Measurements from ENCODE around the gene ZNF493.

Gene ZNF493

DNA sequence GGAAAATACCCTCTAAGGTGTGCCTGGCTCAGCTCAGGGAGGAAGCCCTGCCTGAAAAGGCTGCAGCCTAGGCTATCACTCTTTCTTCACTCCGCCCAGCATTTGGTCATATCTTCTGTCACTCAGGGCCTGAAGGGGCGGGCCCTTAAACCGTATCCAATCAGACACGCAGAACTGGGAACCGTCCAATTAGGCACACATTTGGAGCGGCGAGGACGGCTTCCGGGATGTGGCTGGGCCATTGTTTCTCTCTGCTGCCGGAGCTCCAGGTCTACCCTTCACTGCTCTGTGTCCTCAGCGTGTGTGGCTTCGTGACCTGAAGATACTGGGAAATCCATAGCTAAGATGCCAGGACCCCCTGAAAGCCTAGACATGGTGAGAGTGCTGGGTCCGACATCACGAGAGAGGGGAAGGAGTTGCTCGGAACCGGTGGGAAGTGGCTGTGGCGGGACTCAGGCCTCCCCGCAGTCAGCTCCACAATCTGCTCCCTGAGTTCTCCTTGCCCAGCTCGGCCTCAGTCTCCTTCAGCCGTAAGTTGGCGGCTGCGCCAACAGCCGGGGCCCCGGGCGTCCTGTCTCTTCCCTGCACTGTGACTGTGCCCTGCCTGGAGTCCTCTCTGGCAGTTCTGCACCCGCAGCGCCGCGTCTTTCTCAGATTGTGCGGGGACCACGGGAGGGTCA, at the start of gene ZNF493:
TSS of gene ZNF493 (plus strand) at position 241 of the 680 bp plus-strand sequence. CDS start at position 346, 105 bp downstream.
- peak; percentile 89 for DNase-seq (ENCODE audit: low read depth)

DNA sequence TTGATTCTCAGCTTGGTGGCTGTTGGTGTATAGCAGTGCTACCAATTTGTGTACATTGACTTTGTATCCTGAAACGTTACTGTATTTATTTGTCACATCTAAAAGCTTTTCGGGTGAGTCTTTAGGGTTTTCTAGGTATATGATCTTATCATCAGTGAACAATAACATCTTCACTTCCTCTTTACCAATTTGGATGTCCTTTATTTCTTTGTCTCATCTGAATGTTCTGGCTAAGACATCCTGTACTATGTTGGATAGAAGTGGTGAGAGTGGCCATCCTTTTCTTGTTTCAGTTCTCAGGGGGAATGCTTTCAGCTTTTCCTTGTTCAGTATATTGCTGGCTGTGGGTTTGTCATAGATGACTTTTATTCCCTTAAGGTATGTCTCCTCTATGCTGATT, 44.1 kb upstream of the ZNF493 start:
- DNase-seq (ENCODE audit: low read depth), result no peak

DNA sequence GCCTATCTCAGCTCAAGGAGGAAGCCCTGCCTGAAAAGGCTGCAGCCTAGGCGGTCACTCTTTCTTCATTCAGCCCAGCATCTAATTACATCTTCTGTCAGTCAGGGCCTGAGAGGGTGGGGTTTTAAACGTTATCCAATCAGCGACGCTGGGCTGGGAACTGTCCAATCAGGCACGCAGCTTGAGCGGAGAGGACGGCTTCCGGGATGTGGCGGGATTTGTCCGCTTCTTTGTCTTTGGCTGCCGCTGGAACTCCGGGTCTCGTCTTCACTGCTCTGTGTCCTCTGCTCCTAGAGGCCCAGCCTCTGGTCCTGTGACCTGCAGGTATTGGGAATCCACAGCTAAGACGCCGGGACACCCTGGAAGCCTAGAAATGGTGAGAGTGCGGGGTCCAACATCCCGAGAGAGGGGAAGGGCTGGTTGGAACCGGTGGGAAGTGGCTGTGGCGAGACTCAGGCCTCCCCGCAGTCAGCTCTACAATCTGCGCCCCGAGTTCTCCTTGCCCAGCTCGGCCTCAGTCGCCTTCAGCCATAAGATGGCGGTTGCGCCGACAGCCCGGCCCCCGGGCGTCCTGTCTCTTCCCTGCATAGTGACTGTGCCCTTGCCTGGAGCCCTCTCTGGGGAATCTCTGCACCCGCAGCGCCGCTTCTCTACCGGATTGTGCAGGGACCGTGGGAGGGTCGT, 38.0 kb upstream of the ZNF493 start, which contains the start of gene ZNF738:
TSS of gene ZNF738 (plus strand) at position 233 of the 684 bp plus-strand sequence. CDS start at position 374, 141 bp downstream.
- DNase-seq (ENCODE audit: low read depth), result peak; percentile 78

DNA sequence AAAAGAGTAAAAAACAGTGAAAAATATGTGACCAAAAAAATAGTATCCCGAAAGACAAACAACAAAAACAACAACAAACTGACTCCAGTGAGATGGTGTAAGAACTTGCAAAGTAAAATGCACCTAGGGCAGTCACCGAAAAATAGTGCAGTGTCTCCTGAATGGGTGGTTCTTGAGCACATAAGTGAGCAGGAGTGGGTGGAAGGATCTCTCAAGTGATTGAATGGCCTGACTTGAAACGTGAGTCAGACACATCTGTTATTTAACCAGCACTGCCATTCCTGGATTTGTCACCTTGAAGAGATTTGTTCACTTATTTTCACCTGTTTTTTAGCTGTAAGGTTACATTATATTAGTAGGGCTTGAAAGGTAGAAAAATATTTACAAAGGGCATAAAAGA, 34.6 kb upstream of the ZNF493 start:
- DNase-seq (ENCODE audit: low read depth), result no peak

DNA sequence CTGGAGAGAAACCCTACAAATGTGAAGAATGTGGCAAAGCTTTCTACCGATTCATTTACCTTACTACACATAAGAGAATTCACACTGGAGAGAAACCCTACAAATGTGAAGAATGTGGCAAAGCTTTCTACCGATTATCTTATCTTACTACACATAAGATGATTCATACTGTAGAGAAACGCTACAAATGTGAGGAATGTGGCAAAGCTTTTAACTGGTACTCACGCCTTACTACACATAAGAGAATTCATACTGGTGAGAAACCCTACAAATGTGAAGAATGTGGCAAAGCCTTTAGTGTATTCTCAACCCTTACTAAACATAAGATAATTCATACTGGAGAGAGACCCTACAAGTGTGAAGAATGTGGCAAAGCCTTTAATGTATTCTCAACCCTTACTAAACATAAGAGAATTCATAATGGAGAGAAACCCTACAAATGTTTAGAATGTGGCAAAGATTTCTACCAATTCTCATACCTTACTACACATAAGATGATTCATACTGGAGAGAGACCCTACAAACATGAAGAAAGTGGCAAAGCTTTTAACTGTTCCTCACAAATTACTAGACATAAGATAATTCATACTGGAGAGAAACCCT, 12.9 kb upstream of the ZNF493 start:
- DNase-seq (ENCODE audit: low read depth), result no peak

DNA sequence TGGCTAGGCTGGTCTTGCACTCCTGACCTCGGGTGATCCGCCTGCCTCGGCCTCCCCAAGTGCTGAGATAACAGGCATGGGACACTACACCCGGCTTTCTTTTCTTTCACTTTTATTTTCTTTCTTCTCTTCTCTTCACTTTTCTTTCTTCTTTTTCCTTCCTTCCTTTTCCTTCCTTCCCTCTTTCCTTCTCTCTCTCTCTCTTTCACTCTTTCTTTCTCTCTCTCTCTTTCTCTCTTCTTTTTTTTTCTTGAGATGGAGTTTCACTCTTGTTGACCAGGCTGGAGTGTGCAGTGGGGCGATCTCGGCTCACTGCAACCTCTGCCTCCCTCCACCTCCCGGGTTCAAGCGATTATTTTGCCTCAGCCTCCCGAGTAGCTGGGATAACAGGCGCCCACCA, 812 bp upstream of the ZNF493 start:
- DNase-seq (ENCODE audit: low read depth), result no peak

DNA sequence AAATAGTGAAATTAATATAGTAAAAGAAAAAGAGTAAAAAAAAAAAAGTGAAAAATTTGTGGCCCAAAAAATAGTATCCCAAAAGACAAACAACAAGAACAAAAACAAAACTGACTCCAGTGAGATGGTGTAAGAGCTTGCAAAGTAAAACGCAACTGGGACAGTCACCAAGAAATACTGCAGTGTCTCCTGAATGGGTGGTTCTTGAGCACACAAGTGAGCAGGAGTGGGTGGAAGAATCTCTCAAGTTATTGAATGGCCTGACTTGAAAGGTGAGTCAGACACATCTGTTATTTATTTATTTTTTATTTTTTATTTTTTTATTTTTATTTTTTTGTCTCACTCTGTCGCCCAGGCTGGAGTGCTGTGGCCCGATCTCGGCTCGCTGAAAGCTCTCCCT, 1.9 kb downstream of the ZNF493 start:
- no peak for DNase-seq (ENCODE audit: low read depth)

DNA sequence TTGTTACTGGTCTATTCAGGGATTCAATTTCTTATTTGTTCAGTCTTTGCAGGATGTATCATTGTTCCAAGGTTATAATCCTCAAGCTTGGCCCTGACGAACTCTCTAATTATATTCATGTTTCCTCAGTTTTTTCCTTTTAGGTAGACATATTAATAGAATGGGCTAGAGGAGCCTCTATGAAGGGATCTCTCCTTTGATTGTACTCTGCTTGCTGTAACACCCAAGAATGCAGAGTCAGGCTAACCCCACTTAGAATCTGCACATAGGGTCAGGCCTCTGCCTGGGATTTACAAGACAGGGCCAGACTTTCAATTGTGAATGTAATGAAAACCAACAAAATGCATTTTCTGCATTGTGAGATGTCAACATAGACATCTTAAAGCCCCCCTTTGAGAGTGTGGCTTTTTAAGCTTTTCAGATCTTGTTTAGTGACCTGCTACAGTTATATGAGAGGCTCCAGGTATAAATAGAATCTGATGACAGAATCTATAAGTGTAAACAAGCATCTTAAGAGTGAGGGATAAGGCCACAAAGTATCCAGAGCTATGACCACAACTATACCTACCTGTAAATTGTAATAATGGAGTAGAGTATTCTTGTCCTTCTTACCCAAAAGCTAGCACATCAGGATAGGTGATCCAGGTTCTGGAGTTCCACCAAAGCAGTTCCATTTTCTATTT, 5.5 kb downstream of the ZNF493 start:
- no peak for DNase-seq (ENCODE audit: low read depth)

DNA sequence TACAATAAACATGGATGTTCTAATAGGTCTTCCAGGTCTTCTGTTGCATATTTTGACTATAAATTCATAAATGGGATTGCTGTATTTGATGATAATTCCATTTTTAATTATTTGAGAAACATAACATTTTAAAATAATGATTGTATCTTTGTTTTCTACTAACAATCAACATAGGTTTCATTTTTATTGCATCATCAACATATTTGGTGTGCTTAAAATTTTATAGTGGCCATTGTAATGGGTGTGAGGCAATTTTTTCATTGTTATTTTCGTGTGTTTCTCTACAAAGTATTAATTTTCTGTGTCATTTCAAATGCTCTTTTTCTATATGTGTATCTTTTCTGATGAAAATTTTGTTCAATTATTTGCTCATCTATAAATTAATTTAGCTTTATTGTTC, 13.2 kb downstream of the ZNF493 start:
- DNase-seq (ENCODE audit: low read depth), result no peak

DNA sequence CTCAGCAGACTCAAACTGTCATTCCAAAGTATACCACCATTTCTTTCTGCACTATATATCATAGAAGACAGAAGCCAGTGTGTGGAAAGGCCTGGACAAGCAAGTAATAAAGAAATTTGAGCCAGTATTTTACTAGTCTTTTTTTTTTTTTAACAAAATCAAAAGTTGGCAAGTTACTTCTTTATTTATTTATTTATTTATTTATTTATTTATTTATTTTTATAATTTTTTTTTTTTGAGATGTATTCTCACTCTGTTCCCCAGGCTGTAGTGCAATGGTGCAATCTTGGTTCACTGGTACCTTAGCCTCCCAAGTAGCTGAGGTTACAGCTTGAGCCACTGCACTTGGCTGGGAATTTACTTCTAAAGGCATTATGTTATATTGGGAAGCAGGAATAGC, 25.3 kb downstream of the ZNF493 start:
- no peak for DNase-seq (ENCODE audit: low read depth)

DNA sequence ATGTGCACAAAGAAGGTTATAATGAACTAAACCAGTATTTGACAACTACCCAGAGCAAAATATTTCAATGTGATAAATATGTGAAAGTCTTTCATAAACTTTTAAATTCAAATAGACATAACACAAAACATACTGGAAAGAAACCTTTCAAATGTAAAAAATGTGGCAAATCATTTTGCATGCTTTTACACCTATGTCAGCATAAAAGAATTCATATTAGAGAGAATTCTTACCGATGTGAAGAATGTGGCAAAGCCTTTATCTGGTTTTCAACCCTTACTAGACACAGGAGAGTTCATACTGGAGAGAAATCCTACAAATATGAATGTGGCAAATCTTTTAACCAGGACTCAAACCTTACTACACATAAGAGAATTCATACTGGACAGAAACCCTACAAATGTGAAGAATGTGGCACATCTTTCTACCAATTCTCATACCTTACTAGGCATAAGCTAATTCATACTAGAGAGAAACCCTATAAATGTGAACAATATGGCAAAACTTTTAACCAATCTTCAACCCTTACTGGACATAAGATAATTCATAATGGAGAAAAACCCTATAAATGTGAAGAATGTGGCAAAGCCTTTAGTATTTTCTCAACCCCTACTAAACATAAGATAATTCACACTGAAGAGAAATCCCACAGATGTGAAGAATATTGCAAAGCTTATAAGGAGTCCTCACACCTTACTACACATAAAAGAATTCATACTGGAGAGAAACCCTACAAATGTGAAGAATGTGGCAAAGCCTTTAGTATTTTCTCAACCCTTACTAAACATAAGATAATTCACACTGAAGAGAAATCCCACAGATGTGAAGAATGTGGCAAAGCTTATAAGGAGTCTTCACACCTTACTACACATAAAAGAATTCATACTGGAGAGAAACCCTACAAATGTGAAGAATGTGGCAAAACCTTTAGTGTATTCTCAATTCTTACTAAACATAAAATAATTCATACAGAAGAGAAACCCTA, 26.4 kb downstream of the ZNF493 start:
- DNase-seq (ENCODE audit: low read depth), result no peak

DNA sequence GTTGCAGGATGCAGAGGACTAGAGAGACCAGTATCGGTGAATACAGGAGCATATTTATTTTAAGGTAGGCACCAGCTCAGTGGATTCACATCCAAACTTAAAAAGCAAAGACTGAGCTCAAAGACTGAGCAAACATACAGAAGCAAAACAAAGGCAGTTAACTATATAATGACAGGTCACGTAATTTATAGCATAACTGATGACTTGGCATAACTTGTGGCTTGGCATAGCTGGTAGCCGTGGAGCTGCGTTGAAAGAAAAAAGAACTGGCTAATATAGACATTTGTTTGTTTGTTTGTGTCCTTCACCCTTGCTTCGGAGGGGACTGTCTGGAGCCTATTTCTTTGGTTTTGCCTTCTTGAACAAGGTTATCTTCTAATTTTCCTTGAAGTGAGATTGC, 33.7 kb downstream of the ZNF493 start:
- no peak for DNase-seq (ENCODE audit: low read depth)

DNA sequence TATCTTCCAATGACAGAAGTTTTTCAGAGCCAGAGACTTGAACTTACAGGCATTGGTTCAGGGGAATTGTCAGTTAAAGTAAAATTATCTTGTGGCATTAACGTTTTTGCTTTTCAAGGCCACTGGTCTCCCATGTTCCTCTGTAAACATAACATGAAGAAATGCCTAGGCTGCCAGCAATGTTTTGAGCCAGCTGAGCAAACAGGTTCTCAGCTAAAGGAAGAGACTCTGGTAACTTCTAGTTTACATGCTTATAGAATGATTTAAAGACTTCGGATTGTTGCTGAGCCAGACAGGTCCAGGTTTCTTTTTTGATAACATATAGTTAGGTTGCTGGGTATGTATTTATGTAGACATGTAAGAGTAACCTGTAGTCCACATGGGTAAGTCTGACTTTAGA, 35.7 kb downstream of the ZNF493 start:
- no peak for DNase-seq (ENCODE audit: low read depth)

DNA sequence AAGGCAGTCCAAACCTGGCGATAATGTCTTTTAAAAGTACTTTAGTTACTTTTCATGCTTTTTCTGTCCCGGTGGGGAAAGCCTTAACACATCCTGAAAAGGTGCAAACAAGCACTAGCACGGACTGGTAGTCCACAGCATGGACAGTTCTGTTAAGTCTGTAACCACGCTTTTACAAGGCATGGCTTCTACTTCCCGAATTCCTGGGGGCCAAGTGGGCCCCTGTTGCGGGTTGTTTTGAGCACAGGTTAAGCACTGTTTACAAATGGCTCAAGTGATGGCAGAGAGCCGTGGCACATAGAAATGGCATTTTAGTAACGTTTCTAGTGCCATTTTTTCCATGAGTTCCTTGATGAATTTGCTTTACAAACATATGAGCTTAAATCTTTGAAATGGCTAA, 37.6 kb downstream of the ZNF493 start:
- no peak for DNase-seq (ENCODE audit: low read depth)

DNA sequence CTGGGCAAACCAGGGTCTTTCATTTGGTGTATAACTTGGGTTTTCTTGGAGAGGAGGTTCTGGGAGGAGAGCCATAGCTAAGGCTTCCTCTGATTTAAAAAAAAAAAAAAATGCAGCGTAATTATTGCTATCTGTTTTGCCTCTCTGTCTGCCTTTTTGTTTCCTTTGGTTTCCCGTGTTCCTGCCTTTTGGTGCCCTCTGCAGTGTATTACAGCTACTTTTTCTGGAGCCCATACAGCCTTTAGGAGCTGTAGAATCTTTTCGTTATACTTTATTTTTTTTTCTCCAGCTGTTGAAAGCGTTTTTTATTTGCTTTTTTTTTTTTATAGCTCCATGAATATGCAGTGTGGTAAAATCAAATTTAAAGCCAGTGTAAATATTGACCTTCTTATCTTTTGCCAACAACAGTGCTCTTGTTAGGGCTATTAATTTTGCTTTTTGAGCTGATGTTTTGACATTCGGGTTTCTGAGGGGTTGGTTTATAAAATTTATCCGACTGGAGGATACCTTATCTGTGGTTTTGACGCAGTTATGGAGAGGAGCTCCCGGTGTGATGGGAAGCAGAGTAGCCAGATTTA, 38.1 kb downstream of the ZNF493 start:
- no peak for DNase-seq (ENCODE audit: low read depth)

DNA sequence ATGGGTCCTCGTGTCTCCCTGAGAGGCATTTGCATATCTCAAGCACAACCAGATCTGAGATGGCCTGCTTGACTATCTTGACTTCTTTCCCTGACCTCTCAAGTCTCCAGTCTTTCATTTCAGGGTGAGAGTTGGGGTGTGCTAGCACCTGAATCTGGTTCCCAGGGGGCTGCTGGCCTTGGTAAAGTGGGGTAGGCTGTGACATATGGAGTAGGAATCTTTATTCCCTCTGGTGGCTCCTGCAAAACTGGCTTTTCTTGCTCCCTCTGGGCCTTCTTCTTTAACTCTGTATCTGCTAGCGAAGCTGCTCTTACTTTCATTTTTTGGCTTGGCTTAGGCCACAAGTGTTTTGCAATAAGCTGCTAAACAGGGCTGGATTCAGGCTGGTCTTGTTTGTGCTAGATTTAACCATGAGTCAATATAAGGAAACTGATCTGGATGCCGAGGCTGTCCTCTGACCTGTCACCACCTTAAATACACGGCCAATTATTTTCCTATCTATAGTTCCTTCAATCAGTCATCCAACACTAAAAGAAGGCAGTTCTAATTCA, 42.3 kb downstream of the ZNF493 start:
- DNase-seq (ENCODE audit: low read depth), result no peak

DNA sequence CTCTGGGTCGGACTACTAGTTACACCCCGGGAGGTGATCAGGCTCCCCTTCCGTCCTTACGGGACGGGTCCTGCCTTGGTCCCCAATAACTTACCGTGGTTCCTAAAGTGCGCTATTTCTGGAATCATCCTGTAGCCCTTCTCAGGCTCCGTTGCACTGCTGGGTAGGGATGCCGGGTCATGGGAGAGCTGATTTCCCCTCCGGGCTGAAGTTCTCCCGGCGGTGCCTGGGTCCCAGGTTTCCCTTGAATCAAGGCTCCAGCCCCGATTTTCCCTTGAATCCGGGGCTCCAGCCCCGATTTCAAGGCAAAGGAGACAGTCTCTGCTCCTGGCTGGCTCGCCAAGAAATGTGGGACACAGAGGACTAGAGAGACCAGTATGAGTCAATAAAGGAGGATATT, 43.4 kb downstream of the ZNF493 start:
- no peak for DNase-seq (ENCODE audit: low read depth)

DNA sequence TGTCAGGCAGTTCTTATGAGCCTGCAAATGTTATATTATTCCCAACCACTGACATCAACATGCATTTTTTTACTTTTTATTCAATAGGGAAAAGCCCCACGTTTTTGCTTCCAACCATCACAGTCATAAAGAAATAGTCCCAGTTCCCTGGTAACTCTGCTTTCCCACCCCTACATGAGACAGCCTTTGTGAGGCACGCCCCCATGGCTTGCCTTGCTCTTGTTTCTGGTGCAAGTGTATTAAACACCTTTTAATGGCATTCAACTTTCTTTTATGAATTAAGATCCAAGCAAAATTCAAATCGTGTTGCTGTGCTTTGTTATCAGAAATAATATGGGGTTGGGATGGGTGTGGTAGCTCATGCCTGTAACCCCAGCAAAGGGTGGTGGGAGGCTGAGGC, 54.3 kb downstream of the ZNF493 start:
- DNase-seq (ENCODE audit: low read depth), result no peak

DNA sequence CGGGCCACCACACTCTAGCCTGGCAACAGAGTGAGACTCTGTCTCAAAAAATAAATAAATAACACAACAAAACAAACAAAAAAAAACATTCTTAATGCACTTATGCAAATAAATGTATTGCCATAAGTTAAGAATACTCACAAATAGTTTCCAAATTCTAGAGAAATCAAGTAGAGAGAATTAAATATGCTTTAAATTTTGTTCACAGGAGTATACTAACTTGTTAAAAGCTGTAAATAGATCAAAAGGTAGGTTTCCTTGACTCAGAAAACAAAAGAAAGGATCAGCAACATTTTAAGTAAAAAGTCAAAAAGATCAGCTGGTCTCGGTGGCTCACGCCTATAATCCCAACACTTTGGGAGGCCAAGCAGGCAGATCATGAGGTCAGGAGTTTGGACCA, 58.0 kb downstream of the ZNF493 start:
- no peak for DNase-seq (ENCODE audit: low read depth)

DNA sequence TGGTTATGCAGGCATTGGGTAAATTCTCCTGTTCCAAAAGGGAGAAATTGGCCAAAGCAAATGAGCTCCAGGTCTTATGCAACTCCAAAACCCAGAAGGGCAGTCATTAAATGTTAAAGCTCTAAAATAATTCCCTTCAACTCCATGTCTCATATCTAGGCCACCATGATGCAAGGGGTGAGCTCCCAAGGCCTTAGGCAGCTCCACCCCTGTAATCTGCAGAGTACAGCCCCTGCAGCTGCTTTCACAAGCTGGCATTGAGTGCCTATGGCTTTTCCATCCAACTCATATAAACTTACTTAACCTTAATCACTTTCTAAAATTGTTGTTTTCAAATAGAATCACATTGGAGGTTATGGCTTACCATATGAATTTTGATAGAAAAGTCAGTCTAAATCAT, 63.8 kb downstream of the ZNF493 start:
- DNase-seq (ENCODE audit: low read depth), result no peak

DNA sequence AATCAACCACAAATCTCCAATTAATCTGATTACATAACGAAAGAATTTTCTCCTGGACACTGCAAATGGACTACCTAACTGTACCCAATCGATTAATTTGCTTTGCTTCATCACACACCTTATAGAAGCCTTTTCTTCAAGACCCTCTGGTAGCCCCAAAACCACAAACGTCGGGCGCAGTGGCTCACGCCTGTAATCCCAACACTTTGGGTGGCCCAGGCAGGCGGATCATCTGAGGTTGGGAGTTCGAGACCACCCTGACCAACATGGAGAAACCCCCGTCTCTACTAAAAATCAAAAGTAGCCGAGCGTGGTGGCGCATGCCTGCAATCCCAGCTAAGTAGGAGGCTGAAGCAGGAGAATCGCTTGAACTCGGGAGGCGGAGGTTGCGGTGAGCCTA, 65.6 kb downstream of the ZNF493 start:
- no peak for DNase-seq (ENCODE audit: low read depth)
